ENCODE results near the gene PRKCA.

DNA sequence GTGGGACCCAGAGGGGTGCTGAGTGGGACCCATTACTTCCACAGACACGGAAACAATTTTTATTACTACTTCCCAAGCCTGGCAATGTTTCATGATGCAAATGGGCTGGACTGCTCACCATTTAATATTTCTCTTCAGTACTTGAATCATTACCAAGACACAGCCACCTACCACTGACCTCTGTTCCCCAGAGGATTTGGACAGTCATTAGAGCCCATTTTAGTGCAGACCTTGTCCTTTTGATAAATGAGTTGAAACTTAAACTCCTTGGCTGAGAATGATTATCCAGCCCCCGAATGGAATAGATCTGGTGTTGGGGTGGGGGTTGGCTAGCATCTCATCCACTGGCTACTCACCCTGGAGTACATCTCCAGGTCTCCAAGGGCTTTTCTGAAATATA lies 39.6 kb upstream of the PRKCA start:
- TF ChIP-seq, protein P1, sequence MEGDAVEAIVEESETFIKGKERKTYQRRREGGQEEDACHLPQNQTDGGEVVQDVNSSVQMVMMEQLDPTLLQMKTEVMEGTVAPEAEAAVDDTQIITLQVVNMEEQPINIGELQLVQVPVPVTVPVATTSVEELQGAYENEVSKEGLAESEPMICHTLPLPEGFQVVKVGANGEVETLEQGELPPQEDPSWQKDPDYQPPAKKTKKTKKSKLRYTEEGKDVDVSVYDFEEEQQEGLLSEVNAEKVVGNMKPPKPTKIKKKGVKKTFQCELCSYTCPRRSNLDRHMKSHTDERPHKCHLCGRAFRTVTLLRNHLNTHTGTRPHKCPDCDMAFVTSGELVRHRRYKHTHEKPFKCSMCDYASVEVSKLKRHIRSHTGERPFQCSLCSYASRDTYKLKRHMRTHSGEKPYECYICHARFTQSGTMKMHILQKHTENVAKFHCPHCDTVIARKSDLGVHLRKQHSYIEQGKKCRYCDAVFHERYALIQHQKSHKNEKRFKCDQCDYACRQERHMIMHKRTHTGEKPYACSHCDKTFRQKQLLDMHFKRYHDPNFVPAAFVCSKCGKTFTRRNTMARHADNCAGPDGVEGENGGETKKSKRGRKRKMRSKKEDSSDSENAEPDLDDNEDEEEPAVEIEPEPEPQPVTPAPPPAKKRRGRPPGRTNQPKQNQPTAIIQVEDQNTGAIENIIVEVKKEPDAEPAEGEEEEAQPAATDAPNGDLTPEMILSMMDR (conservative IDR thresholded peaks at IDR 0.05; ENCODE audit: low read depth, low read length): no peak
- TF ChIP-seq EZH2 (IDR thresholded peaks at IDR 0.05; ENCODE audit: low read length, unreplicated experiment) (no peak), EZH2phosphoT487 (IDR thresholded peaks at IDR 0.05; ENCODE audit: borderline replicate concordance, low read length) (no peak)
